IMR-90 (cell line): ENCODE measurements around the gene CNDP1. TPM values are rescaled to one million over a fixed set of nuclear protein-coding genes. Genes with fewer than 3 reads are reported as not detected.

Source experiments
- ATAC-seq: fragments of 200-7000 bp; cut with Tn5 transposase; 2 replicates; pipeline ENCODE4 v1.9.1; 2020; ENCODE audit warnings: low read depth, mild to moderate bottlenecking, moderate library complexity
- BruUV-seq: library from RNA; stranded (reverse); fragments of 400-500 nt; replicated peaks from 2 replicates; lab custom pipeline; 2021; lab: Mats Ljungman, UMichigan
- CTCF ChIA-PET: fragments of 300-600 bp; formaldehyde crosslinking; extraction: SDS; loops from one replicate; lab custom pipeline; 2021; ENCODE audit warnings: antibody characterized with exemption; lab: Yijun Ruan, JAX
- POLR2A ChIA-PET: fragments of 300-600 bp; sonication (Branson Sonifier 250); formaldehyde crosslinking; loops from one replicate; lab custom pipeline; 2022; ENCODE audit warnings: antibody characterized with exemption; ENCODE audit not compliant: unreplicated experiment; lab: Charles Lee
- DNase-seq: peaks from one replicate; pipeline ENCODE4 v3.0.0; 2013
- H2AFZ ChIP-seq: replicated peaks from 2 replicates; pipeline ENCODE3; 2013; ENCODE audit warnings: low read length, mild to moderate bottlenecking; ENCODE audit not compliant: poor library complexity
- H2AK5ac ChIP-seq: 2 replicates; pipeline ENCODE4 v1.6.1; 2013; ENCODE audit warnings: low read depth, low read length, inconsistent platforms
- H2AK9ac ChIP-seq: replicated peaks from 2 replicates; pipeline ENCODE3; 2013; ENCODE audit warnings: mild to moderate bottlenecking, low read depth, low read length, moderate library complexity; ENCODE audit not compliant: poor library complexity
- H2BK120ac ChIP-seq: 2 replicates; pipeline ENCODE4 v1.6.1; 2013; ENCODE audit warnings: low read depth, low read length, inconsistent platforms
- H2BK15ac ChIP-seq: 3 replicates; pipeline ENCODE4 v1.6.1; 2013; ENCODE audit warnings: low read depth, low read length, inconsistent platforms
- H2BK20ac ChIP-seq: 2 replicates; pipeline ENCODE4 v1.6.1; 2013; ENCODE audit warnings: low read depth, mild to moderate bottlenecking, inconsistent platforms, low read length, moderate library complexity
- H2BK5ac ChIP-seq: 2 replicates; pipeline ENCODE4 v1.6.1; 2013; ENCODE audit warnings: mild to moderate bottlenecking, low read depth, low read length, inconsistent platforms; ENCODE audit not compliant: poor library complexity, severe bottlenecking
- H3K14ac ChIP-seq: replicated peaks from 2 replicates; pipeline ENCODE4 v1.6.1; 2013; ENCODE audit warnings: low read depth, low read length, inconsistent platforms
- H3K18ac ChIP-seq: 2 replicates; pipeline ENCODE4 v1.6.1; 2013; ENCODE audit warnings: low read depth, low read length, control low read depth
- H3K23ac ChIP-seq: 2 replicates; pipeline ENCODE4 v1.6.1; 2013; ENCODE audit warnings: low read depth, low read length, inconsistent platforms
- H3K27ac ChIP-seq: 2 replicates; pipeline ENCODE4 v1.5.1; 2013; ENCODE audit warnings: mild to moderate bottlenecking, control low read depth, low read length; ENCODE audit not compliant: insufficient read depth
- H3K27me3 ChIP-seq: 2 replicates; pipeline ENCODE4 v1.6.1; 2013; ENCODE audit warnings: low read length; ENCODE audit not compliant: control insufficient read depth, insufficient read depth
- H3K36me3 ChIP-seq: 2 replicates; pipeline ENCODE4 v1.6.1; 2013; ENCODE audit warnings: low read length, mixed read lengths; ENCODE audit not compliant: control insufficient read depth, insufficient read depth
- H3K4ac ChIP-seq: 2 replicates; pipeline ENCODE4 v1.6.1; 2013; ENCODE audit warnings: low read depth, low read length, inconsistent platforms
- H3K4me1 ChIP-seq: 2 replicates; pipeline ENCODE4 v1.6.1; 2013; ENCODE audit warnings: low read length, mixed read lengths; ENCODE audit not compliant: control insufficient read depth, insufficient read depth
- H3K4me2 ChIP-seq: 2 replicates; pipeline ENCODE4 v1.6.1; 2013; ENCODE audit warnings: low read depth, mild to moderate bottlenecking, control low read depth, low read length, moderate library complexity
- H3K4me3 ChIP-seq: 2 replicates; pipeline ENCODE4 v1.5.1; 2013; ENCODE audit warnings: low read depth, mild to moderate bottlenecking, control low read depth, low read length, moderate library complexity; ENCODE audit not compliant: insufficient read depth
- H3K56ac ChIP-seq: 2 replicates; pipeline ENCODE4 v1.6.1; 2013; ENCODE audit warnings: low read length, inconsistent platforms; ENCODE audit not compliant: insufficient read depth; ENCODE audit errors: extremely low read depth
- H3K79me1 ChIP-seq, 2 experiments: 2 replicates each; pipeline ENCODE4 v1.6.1; 2013; ENCODE audit warnings: low read length in 2 of 2, inconsistent platforms in 1 of 2, low read depth in 1 of 2
- H3K9ac ChIP-seq: 2 replicates; pipeline ENCODE4 v1.6.1; 2013; ENCODE audit warnings: low read depth, low read length, control low read depth
- H3K9me1 ChIP-seq: 2 replicates; pipeline ENCODE4 v1.6.1; 2013; ENCODE audit warnings: low read length, inconsistent platforms; ENCODE audit not compliant: insufficient read depth
- H3K9me3 ChIP-seq: 2 replicates; pipeline ENCODE4 v1.6.1; 2013; ENCODE audit warnings: low read length; ENCODE audit not compliant: control insufficient read depth, insufficient read depth
- H4K20me1 ChIP-seq: 2 replicates; pipeline ENCODE4 v1.6.1; 2013; ENCODE audit warnings: low read length, inconsistent platforms; ENCODE audit not compliant: insufficient read depth
- H4K5ac ChIP-seq: 2 replicates; pipeline ENCODE4 v1.6.1; 2013; ENCODE audit warnings: mild to moderate bottlenecking, low read depth, low read length, control low read depth
- H4K8ac ChIP-seq, 2 experiments: 2 replicates each; pipeline ENCODE4 v1.6.1; 2013; ENCODE audit warnings: low read depth in 2 of 2, low read length in 2 of 2, control low read depth in 1 of 2, inconsistent platforms in 1 of 2
- H4K91ac ChIP-seq: 2 replicates; pipeline ENCODE4 v1.6.1; 2013; ENCODE audit warnings: low read depth, low read length, inconsistent platforms; ENCODE audit not compliant: insufficient read depth
- BHLHE40 ChIP-seq: fragments of 150-350 bp; IDR thresholded peaks from 2 replicates; pipeline ENCODE4 v1.6.1; 2016; ENCODE audit warnings: mild to moderate bottlenecking, low read depth, low read length
- ELK1 ChIP-seq: fragments of 150-350 bp; IDR thresholded peaks from 2 replicates; pipeline ENCODE4 v1.6.1; 2016; ENCODE audit warnings: low read depth, mild to moderate bottlenecking, low read length, moderate library complexity, borderline replicate concordance
- FOS ChIP-seq: fragments of 150-350 bp; IDR thresholded peaks from 2 replicates; pipeline ENCODE4 v1.6.1; 2016; ENCODE audit warnings: low read depth, low read length
- MAFK ChIP-seq: IDR thresholded peaks from 2 replicates; pipeline ENCODE4 v1.6.1; 2012; ENCODE audit warnings: low read depth, low read length, improper control_type of control experiment
- MAZ ChIP-seq: IDR thresholded peaks from 2 replicates; pipeline ENCODE4 v1.6.1; 2012; ENCODE audit warnings: low read depth, mild to moderate bottlenecking, low read length, improper control_type of control experiment, moderate library complexity, borderline replicate concordance
- RAD21 ChIP-seq: IDR thresholded peaks from 2 replicates; pipeline ENCODE4 v1.6.1; 2012; ENCODE audit warnings: low read length, improper control_type of control experiment
- WGBS, 2 experiments: methylation state at CpG; one replicate each; pipeline versions ENCODE4 v1.1.5 to v1.1.7; 2013; ENCODE audit warnings: missing lambda C conversion rate in 2 of 2; ENCODE audit not compliant: insufficient read length in 1 of 2; ENCODE audit errors: extremely low coverage in 2 of 2; 5-methylcytosine and 5-hydroxymethylcytosine counted together
- dilution Hi-C: fragments of 300-500 bp; cut with HindIII; formaldehyde crosslinking; loops from one replicate; pipeline ENCODE4 v1.14.3; 2018; ENCODE audit warnings: low sequenced_read_pairs; ENCODE audit not compliant: unreplicated experiment
- in situ Hi-C: fragments of 300-500 bp; cut with MboI; formaldehyde crosslinking; loops from 3 replicates; pipeline ENCODE4 v1.14.3; 2019; ENCODE audit warnings: low sequenced_read_pairs, inconsistent platforms, mixed read lengths
- intact Hi-C: fragments of 100-400 bp; cut with micrococcal nuclease; formaldehyde crosslinking; loops from 2 replicates; pipeline ENCODE4 v1.10.0; 2022
- polyA plus RNA-seq, 3 experiments: library from polyadenylated mRNA; depleted of rRNA; stranded (reverse); fragments of >200 nt; gene quantifications; 2 replicates each; pipeline ENCODE4 v1.2.3, GENCODE V29; 2012; ENCODE audit warnings: low replicate concordance in 1 of 3
- total RNA-seq: library from RNA; depleted of rRNA; stranded (reverse); fragments of >200 nt; gene quantifications from 2 replicates; pipeline ENCODE4 v1.2.3, GENCODE V29; 2012

Gene CNDP1
- total and polyA plus RNA-seq, 2 of the 4 experiments (the other 2 are of a cell fraction), result not detected

GRCh38 chr18:74492259-74492658 is 42.0 kb upstream of the CNDP1 start:
- Histone ChIP-seq H3K56ac (no peak overlapping the region), H2BK120ac (no peak overlapping the region), H3K27me3 (peaks cover 2% of the 10 kb centered on the region; the same call in 1 of the 2 replicates), H3K79me1 (peaks cover 5 to 8% of the 10 kb centered on the region in 2 experiments; a peak in 3 of 4 replicates), H2AK5ac (no peak overlapping the region), H3K9ac (no peak overlapping the region), H3K18ac (no peak overlapping the region), H3K4me2 (no peak overlapping the region), H3K23ac (no peak overlapping the region; the same call in 1 of the 2 replicates), H2BK20ac (no peak overlapping the region), H3K27ac (no peak overlapping the region), H2BK5ac (no peak overlapping the region), H4K5ac (no peak overlapping the region), H3K9me3 (peaks cover 3% of the 10 kb centered on the region; the same call in 1 of the 2 replicates), H3K4ac (no peak overlapping the region), H2BK15ac (no peak overlapping the region), H3K14ac (no peak overlapping the region), H3K4me1 (peaks cover 3% of the 10 kb centered on the region; the same call in 1 of the 2 replicates), H4K8ac (no peak overlapping the region), H4K91ac (no peak overlapping the region), H4K20me1 (no peaks in the 10 kb centered on the region), H3K4me3 (no peak overlapping the region), H3K9me1 (no peaks in the 10 kb centered on the region; the same call in 1 of the 2 replicates), H2AFZ (no peak overlapping the region), H3K36me3 (no peaks in the 10 kb centered on the region), H2AK9ac (no peak overlapping the region)
- intact Hi-C loops (no loop called here), in situ Hi-C loops (no loop called here), dilution Hi-C loops (no loop called here)
- WGBS, 2 experiments, result 67% methylated on average over 1 of the region's 3 CpGs; no CpG with 5 or more reads in 1 of the 2 experiments
- CTCF ChIA-PET, result no interaction called here
- POLR2A ChIA-PET, result no interaction called here
- no peak for TF ChIP-seq MAFK
- no peak for TF ChIP-seq MAZ
- no peak for TF ChIP-seq FOS
- no peak for TF ChIP-seq BHLHE40
- TF ChIP-seq RAD21, result no peak
- no peak for TF ChIP-seq ELK1
- ATAC-seq (no peak), DNase-seq (no peak)
- BruUV-seq, result no TSS peak
